GM10266 (cell line): Measurements from ENCODE around the gene BCL7C.

ENCODE experiments used
- DNase-seq: peaks from one replicate; pipeline ENCODE4 v3.0.0; 2012; ENCODE audit errors: extremely low spot score
- CTCF ChIP-seq: IDR thresholded peaks from 2 replicates; pipeline ENCODE4 v1.5.1; 2012; ENCODE audit warnings: mild to moderate bottlenecking, low read depth; ENCODE audit not compliant: control insufficient read depth, insufficient read depth; ENCODE audit errors: missing control alignments

The BCL7C gene

DNA sequence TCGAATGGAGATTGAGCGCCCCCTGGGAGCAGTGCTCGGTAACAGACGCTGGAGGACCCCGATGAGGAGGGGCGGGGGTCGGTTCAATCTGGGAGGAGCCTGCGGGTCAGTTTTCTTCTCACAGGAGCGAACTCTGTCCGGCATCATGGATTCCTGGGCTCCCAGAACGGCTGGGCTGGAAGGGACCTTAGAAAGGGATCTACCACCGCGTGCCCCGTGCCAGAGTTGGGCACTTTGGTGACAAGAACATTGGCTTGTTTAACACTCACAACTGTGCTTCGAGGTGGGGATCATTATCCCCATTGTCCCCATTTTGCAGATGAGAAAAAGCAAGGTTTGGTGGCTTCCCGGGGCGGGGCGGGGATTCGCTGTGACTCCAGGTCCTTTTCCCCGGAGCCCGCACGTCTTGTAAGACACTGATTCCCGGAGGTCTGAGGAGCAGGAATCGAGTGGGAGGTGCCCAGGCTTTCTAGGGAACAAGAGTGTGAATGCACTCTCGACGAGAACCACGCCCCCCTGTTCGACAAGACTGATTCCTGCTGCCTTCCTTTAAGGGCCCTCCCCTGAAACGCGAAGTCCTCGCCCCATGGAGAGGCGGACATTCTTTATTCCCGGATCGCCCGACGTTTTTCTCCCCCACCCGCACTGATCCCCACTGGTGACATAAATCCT is 28.0 kb upstream of the BCL7C start:
- TF ChIP-seq CTCF: peak; percentile 84
- DNase-seq: peak; percentile 80

GRCh38 chr16:30921459-30921747 is 27.5 kb upstream of the BCL7C start:
- DNase-seq: no peak
- TF ChIP-seq CTCF: no peak

DNA sequence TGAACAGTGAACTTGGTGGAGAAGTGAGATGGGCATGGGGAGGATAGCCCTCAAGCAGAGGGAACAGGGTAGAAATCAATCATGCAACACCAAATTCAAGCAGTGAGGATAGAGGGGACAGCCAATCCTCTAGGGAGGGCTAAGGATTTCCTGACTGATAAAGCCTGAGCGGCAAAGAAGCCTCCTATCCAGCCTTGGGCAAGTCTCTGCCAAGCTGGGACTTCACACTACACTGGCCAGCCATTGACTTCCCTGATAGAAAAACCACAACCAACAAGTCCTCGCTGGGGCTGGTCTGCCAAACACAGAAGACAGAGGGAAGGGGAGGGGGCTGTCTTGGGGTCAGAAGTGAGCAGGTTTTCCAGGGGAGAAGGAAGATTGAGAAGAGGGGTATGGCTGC is 27.0 kb upstream of the BCL7C start:
- no peak for TF ChIP-seq CTCF
- no peak for DNase-seq

- TF ChIP-seq CTCF: no peak
- DNase-seq: no peak
These were observed 24.7 kb upstream of the BCL7C start for GRCh38 chr16:30918614-30919013.

DNA sequence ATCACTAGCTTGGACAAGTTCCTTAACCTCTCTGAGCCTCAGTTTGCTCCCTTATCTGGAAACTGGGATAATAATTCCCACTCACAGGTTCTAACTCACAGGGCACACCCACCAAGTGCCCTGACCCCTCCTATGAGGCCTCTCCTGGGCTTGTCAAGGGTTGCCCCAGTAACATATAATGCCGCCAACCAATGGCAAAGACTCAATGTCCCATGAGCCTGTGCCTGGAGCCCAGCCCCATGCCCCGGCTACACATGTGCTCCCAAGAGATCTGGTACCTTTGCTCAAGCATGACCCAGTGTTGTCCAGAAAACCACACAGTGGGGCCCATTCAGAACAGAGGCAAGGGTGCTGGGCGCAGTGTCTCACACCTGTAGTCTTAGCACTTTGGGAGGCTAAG is 21.0 kb upstream of the BCL7C start:
- no peak for TF ChIP-seq CTCF
- no peak for DNase-seq

DNA sequence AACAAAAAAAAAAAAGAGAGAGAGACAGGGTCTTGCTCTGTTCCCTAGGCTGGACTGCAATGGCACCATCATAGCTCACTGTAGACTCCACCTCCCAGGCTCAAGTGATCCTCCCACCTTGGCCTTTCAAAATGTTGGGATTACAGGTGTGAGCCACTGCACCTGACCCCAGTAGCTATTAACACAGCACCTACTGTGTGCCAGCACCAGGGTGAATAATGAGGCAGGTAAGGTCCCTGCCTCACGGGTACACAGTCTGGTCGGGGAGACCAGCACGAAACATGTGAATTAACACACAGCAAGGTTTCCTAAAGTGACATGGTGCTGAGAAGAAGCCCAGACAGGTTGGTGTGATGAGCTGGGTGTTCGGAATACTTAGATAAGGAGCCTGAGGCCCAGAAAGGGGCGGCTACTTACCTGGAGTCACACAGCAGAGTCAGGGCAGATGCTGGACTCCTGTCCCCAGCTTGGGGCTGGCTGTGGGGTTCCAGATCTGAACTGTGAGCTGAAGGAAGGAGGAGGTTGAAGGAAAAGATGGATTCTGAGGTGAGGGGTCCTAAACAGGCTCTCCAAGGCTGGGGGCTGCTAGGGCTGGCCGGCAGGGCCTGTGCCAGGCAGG is 19.0 kb upstream of the BCL7C start:
- DNase-seq: no peak
- no peak for TF ChIP-seq CTCF

DNA sequence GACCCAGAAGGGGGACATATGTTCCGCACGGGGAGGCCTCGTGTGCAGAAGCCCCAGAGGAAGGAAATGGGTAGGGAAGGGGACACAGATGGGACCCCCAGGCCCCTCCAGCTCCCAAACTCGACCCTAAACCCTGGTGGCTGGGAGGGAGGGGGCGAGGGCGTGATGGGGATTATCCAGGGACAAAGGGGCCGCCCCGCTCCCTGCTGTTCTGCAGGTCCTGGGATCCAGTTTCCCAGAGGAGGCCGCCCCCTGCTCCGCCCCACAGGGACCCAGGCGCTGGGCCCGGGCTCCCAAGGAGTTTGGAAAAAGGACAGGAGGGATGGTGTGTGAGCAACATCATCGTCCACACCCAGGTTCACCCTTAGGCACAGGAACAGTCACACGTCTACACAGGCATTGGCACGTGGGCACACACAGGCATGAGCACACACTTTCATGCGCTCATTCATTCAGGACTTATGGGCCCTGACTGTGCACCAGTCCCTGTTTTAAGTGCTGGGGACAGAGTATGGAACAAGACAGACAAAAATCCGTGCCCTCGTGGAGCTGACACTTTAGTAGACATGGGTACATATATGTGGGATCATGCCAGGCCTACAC is 16.7 kb upstream of the BCL7C start:
- TF ChIP-seq CTCF: no peak
- DNase-seq: no peak
